Neural cell (in vitro differentiated cells): ENCODE data around the gene STIM1.

Source experiments
- CTCF ChIP-seq: fragments of 450-650 bp; IDR thresholded peaks from 2 replicates; pipeline ENCODE4 v1.5.1; 2014; ENCODE audit warnings: antibody characterized with exemption, mild to moderate bottlenecking, moderate library complexity; ENCODE audit not compliant: poor library complexity, severe bottlenecking
- EP300 ChIP-seq: fragments of 450-650 bp; conservative IDR thresholded peaks from 2 replicates; pipeline ENCODE4 v1.6.1; 2014; ENCODE audit warnings: antibody characterized with exemption, mild to moderate bottlenecking, moderate library complexity; ENCODE audit not compliant: poor library complexity, severe bottlenecking
- EZH2 ChIP-seq: fragments of 200-600, 300-800 bp; shearing (Covaris generic), sonication (generic); IDR thresholded peaks from 2 replicates; pipeline ENCODE4 v1.6.1; 2014; ENCODE audit warnings: antibody characterized with exemption, low read length, borderline replicate concordance, mild to moderate bottlenecking; ENCODE audit not compliant: insufficient read depth, poor library complexity, severe bottlenecking
- REST ChIP-seq: IDR thresholded peaks from 2 replicates; pipeline ENCODE4 v1.6.1; 2012; ENCODE audit warnings: borderline replicate concordance

- no peak for TF ChIP-seq EP300
- no peak for TF ChIP-seq CTCF
- no peak for TF ChIP-seq REST
- TF ChIP-seq EZH2 = no peak
Measured at GRCh38 chr11:3867209-3868091, 12.0 kb downstream of the STIM1 start.
